ENCODE data around the gene MBD3.

The MBD3 gene

GRCh38 chr19:1599460-1599846 lies 6.8 kb upstream of the MBD3 start:
- no peak overlapping the region for H3K56ac ChIP-seq (ENCODE audit: low read length)
- no peak overlapping the region for H3K4me2 ChIP-seq (ENCODE audit: low read length)
- no CpG with 5 or more reads among the region's 15 CpGs for WGBS (ENCODE audit: extremely low coverage, insufficient coverage, low lambda C conversion rate)
- H4K8ac ChIP-seq (ENCODE audit: low read depth, low read length), result no peak overlapping the region
- H3K4ac ChIP-seq (ENCODE audit: low read depth, low read length), result no peak overlapping the region
- no peak overlapping the region for H3K9ac ChIP-seq (ENCODE audit: low read length)
- H3K23ac ChIP-seq (ENCODE audit: low read length), result no peak overlapping the region
- no peak for DNase-seq
- H3K4me1 ChIP-seq (ENCODE audit: control insufficient read depth, low read depth, low read length), result no peaks in the 10 kb centered on the region
- no peak overlapping the region for H3K4me3 ChIP-seq (ENCODE audit: low read length)
- no peak overlapping the region for H2AK5ac ChIP-seq (ENCODE audit: low read length)
- H2BK5ac ChIP-seq (ENCODE audit: low read length), result no peak overlapping the region
- no peak overlapping the region for H2BK120ac ChIP-seq (ENCODE audit: low read depth, low read length)
- H3K79me1 ChIP-seq (ENCODE audit: low read length), result peaks cover 10% of the 10 kb centered on the region
- no peak overlapping the region for H2BK15ac ChIP-seq (replicated peaks; ENCODE audit: low read depth)
- H3K27me3 ChIP-seq (ENCODE audit: insufficient read depth, low read length, poor library complexity), result no peaks in the 10 kb centered on the region
- H3K27ac ChIP-seq (ENCODE audit: low read depth, low read length), result no peak overlapping the region
- H3K18ac ChIP-seq (ENCODE audit: low read length), result no peak overlapping the region
- H3K79me2 ChIP-seq (ENCODE audit: control insufficient read depth, insufficient read depth, low read length), result peaks cover 23% of the 10 kb centered on the region
- H4K5ac ChIP-seq (ENCODE audit: low read length), result no peak overlapping the region
- peaks cover 8% of the 10 kb centered on the region for H3K36me3 ChIP-seq (ENCODE audit: control insufficient read depth, insufficient read depth, low read length)

- peaks cover 8% of the 10 kb centered on the region for H3K36me3 ChIP-seq (ENCODE audit: control insufficient read depth, insufficient read depth, low read length)
- no CpG with 5 or more reads among the region's 20 CpGs for WGBS (ENCODE audit: extremely low coverage, insufficient coverage, low lambda C conversion rate)
- H3K4me3 ChIP-seq (ENCODE audit: low read length), result no peak overlapping the region
- H2AK5ac ChIP-seq (ENCODE audit: low read length), result no peak overlapping the region
- H2BK120ac ChIP-seq (ENCODE audit: low read depth, low read length), result no peak overlapping the region
- H4K8ac ChIP-seq (ENCODE audit: low read depth, low read length), result no peak overlapping the region
- no peak for DNase-seq
- no peaks in the 10 kb centered on the region for H3K27me3 ChIP-seq (ENCODE audit: insufficient read depth, low read length, poor library complexity)
- H3K56ac ChIP-seq (ENCODE audit: low read length), result no peak overlapping the region
- no peak overlapping the region for H3K23ac ChIP-seq (ENCODE audit: low read length)
- no peak overlapping the region for H3K4me2 ChIP-seq (ENCODE audit: low read length)
- H3K18ac ChIP-seq (ENCODE audit: low read length), result no peak overlapping the region
- no peaks in the 10 kb centered on the region for H3K4me1 ChIP-seq (ENCODE audit: control insufficient read depth, low read depth, low read length)
- no peak overlapping the region for H2BK15ac ChIP-seq (replicated peaks; ENCODE audit: low read depth)
- no peak overlapping the region for H3K4ac ChIP-seq (ENCODE audit: low read depth, low read length)
- no peak overlapping the region for H4K5ac ChIP-seq (ENCODE audit: low read length)
- H3K27ac ChIP-seq (ENCODE audit: low read depth, low read length), result no peak overlapping the region
- peaks cover 10% of the 10 kb centered on the region for H3K79me1 ChIP-seq (ENCODE audit: low read length)
- no peak overlapping the region for H2BK5ac ChIP-seq (ENCODE audit: low read length)
- no peak overlapping the region for H3K9ac ChIP-seq (ENCODE audit: low read length)
- peaks cover 18% of the 10 kb centered on the region for H3K79me2 ChIP-seq (ENCODE audit: control insufficient read depth, insufficient read depth, low read length)
These were observed 6.3 kb upstream of the MBD3 start for GRCh38 chr19:1598777-1599459.

DNA sequence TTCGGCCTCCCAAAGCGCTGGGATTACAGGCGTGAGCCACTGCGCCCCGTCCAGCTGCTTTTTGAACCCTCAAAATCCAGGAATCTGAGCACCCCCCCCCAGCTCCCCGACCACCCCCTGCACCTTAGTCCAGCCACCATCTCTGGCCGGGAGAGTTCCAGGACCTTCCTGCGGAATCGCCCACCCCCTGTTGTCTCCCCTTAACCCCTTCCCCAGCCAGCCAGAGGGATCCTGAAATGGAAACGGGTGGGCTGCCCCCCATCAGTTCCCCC lies 772 bp upstream of the MBD3 start:
- H3K4me2 ChIP-seq (ENCODE audit: low read length), result no peak overlapping the region
- no peak overlapping the region for H3K18ac ChIP-seq (ENCODE audit: low read length)
- H3K4me1 ChIP-seq (ENCODE audit: control insufficient read depth, low read depth, low read length), result peaks cover 5% of the 10 kb centered on the region
- peak overlapping the region; percentile 73 for H3K4ac ChIP-seq (ENCODE audit: low read depth, low read length)
- H2BK120ac ChIP-seq (ENCODE audit: low read depth, low read length), result no peak overlapping the region
- no peak overlapping the region for H2AK5ac ChIP-seq (ENCODE audit: low read length)
- H3K79me1 ChIP-seq (ENCODE audit: low read length), result peaks cover 8% of the 10 kb centered on the region
- no peak overlapping the region for H4K5ac ChIP-seq (ENCODE audit: low read length)
- no CpG with 5 or more reads among the region's 10 CpGs for WGBS (ENCODE audit: extremely low coverage, insufficient coverage, low lambda C conversion rate)
- no peaks in the 10 kb centered on the region for H3K27me3 ChIP-seq (ENCODE audit: insufficient read depth, low read length, poor library complexity)
- no peak overlapping the region for H3K9ac ChIP-seq (ENCODE audit: low read length)
- peak overlapping the region; percentile 81 for H3K56ac ChIP-seq (ENCODE audit: low read length)
- no peak overlapping the region for H4K8ac ChIP-seq (ENCODE audit: low read depth, low read length)
- peaks cover 8% of the 10 kb centered on the region for H3K36me3 ChIP-seq (ENCODE audit: control insufficient read depth, insufficient read depth, low read length)
- H2BK5ac ChIP-seq (ENCODE audit: low read length), result no peak overlapping the region
- DNase-seq, result no peak
- no peak overlapping the region for H2BK15ac ChIP-seq (replicated peaks; ENCODE audit: low read depth)
- no peak overlapping the region for H3K23ac ChIP-seq (ENCODE audit: low read length)
- no peak overlapping the region for H3K4me3 ChIP-seq (ENCODE audit: low read length)
- peaks cover 25% of the 10 kb centered on the region for H3K79me2 ChIP-seq (ENCODE audit: control insufficient read depth, insufficient read depth, low read length)
- no peak overlapping the region for H3K27ac ChIP-seq (ENCODE audit: low read depth, low read length)

GRCh38 chr19:1592024-1592754 lies 476 bp downstream of the MBD3 start:
- Histone ChIP-seq H3K56ac (ENCODE audit: low read length) (peak overlapping the region; percentile 94), H3K4me3 (ENCODE audit: low read length) (peak overlapping the region; percentile 48)
- peak; percentile 92 for DNase-seq

GRCh38 chr19:1591421-1592023 lies 1.1 kb downstream of the MBD3 start:
- Histone ChIP-seq H3K4me3 (ENCODE audit: low read length) (peak overlapping the region; percentile 48), H3K79me1 (ENCODE audit: low read length) (peaks cover 14% of the 10 kb centered on the region), H3K56ac (ENCODE audit: low read length) (peak overlapping the region; percentile 94), H3K27me3 (ENCODE audit: insufficient read depth, low read length, poor library complexity) (no peaks in the 10 kb centered on the region), H2BK5ac (ENCODE audit: low read length) (peak overlapping the region; percentile 47), H3K9ac (ENCODE audit: low read length) (peak overlapping the region; percentile 83), H3K27ac (ENCODE audit: low read depth, low read length) (peak overlapping the region; percentile 100), H3K4me1 (ENCODE audit: control insufficient read depth, low read depth, low read length) (peaks cover 5% of the 10 kb centered on the region), H3K36me3 (ENCODE audit: control insufficient read depth, insufficient read depth, low read length) (no peaks in the 10 kb centered on the region), H2BK15ac (replicated peaks; ENCODE audit: low read depth) (no peak overlapping the region), H3K4me2 (ENCODE audit: low read length) (peak overlapping the region; percentile 94), H2AK5ac (ENCODE audit: low read length) (peak overlapping the region; percentile 87), H3K4ac (ENCODE audit: low read depth, low read length) (peak overlapping the region; percentile 97), H4K8ac (ENCODE audit: low read depth, low read length) (peak overlapping the region; percentile 99), H3K79me2 (ENCODE audit: control insufficient read depth, insufficient read depth, low read length) (peaks cover 33% of the 10 kb centered on the region), H4K5ac (ENCODE audit: low read length) (peak overlapping the region; percentile 6), H2BK120ac (ENCODE audit: low read depth, low read length) (peak overlapping the region; percentile 66), H3K23ac (ENCODE audit: low read length) (peak overlapping the region; percentile 73), H3K18ac (ENCODE audit: low read length) (peak overlapping the region; percentile 96)
- WGBS (ENCODE audit: extremely low coverage, insufficient coverage, low lambda C conversion rate), result no CpG with 5 or more reads among the region's 31 CpGs
- DNase-seq, result peak; percentile 39

More at GRCh38 chr19:1592024-1592754, 476 bp downstream of the MBD3 start:
- H3K27me3 ChIP-seq (ENCODE audit: insufficient read depth, low read length, poor library complexity), result no peaks in the 10 kb centered on the region
- H4K5ac ChIP-seq (ENCODE audit: low read length), result peak overlapping the region; percentile 6
- H3K4ac ChIP-seq (ENCODE audit: low read depth, low read length), result peak overlapping the region; percentile 99
- peak overlapping the region; percentile 100 for H3K27ac ChIP-seq (ENCODE audit: low read depth, low read length)
- peaks cover 33% of the 10 kb centered on the region for H3K79me2 ChIP-seq (ENCODE audit: control insufficient read depth, insufficient read depth, low read length)
- WGBS (ENCODE audit: extremely low coverage, insufficient coverage, low lambda C conversion rate), result no CpG with 5 or more reads among the region's 94 CpGs
- peak overlapping the region; percentile 83 for H3K9ac ChIP-seq (ENCODE audit: low read length)
- no peak overlapping the region for H2BK15ac ChIP-seq (replicated peaks; ENCODE audit: low read depth)
- peak overlapping the region; percentile 99 for H2BK120ac ChIP-seq (ENCODE audit: low read depth, low read length)
- peak overlapping the region; percentile 1 for H2AK5ac ChIP-seq (ENCODE audit: low read length)
- peaks cover 5% of the 10 kb centered on the region for H3K4me1 ChIP-seq (ENCODE audit: control insufficient read depth, low read depth, low read length)
- H3K18ac ChIP-seq (ENCODE audit: low read length), result peak overlapping the region; percentile 96
- H3K4me2 ChIP-seq (ENCODE audit: low read length), result peak overlapping the region; percentile 94
- H4K8ac ChIP-seq (ENCODE audit: low read depth, low read length), result peak overlapping the region; percentile 99
- peaks cover 14% of the 10 kb centered on the region for H3K79me1 ChIP-seq (ENCODE audit: low read length)
- peak overlapping the region; percentile 73 for H3K23ac ChIP-seq (ENCODE audit: low read length)
- H2BK5ac ChIP-seq (ENCODE audit: low read length), result peak overlapping the region; percentile 47
- H3K36me3 ChIP-seq (ENCODE audit: control insufficient read depth, insufficient read depth, low read length), result peaks cover 1% of the 10 kb centered on the region
